ENCODE results near the gene NFATC2. TPM values are rescaled to one million over a fixed set of nuclear protein-coding genes. Genes with fewer than 3 reads are reported as not detected.

The NFATC2 gene
- total and polyA plus RNA-seq, 2 of the 8 experiments (the other 6 are each of a cell fraction or from before 2014, with no cell fraction given): 0.27 to 0.91 TPM

DNA sequence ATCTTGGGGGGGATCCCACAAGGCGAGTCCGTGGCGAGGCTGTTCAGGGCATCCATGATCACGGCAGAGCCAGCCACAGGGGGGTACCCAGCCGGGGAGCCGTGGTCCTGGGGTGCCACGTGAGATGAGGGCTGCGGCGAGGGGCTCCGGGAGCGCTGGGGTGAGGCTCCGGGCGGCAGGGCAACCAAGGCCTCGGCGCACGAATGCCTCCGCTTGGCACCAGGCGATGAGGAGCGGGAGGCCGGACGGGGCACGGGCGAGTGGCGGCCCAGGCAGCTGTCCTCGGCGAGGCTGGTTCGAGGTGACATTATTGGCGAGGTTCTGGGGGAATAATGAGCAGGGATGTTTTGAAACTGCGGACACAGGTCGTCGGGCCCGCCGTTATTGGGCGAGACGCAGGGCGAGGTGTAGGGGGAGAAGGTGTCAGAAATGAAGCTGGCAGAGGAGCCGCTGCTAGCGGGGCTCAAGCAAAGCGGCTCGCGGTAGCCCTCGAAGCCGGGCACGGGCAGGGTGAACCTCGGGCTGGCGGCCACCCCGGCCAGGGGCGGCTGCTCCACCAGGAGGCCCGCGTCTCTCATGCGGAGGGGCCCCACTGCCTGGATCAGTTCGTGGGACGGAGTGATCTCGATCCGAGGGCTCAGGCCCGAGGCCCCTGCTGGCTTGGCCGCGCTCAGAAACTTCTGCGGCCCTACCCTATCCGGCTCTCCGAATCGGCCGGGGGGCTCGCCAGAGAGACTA is 19.1 kb downstream of the NFATC2 start (continued):
- no peak for TF ChIP-seq SIX5 (IDR thresholded peaks at IDR 0.05; ENCODE audit: low read depth, low read length)
- TF ChIP-seq, protein P1, sequence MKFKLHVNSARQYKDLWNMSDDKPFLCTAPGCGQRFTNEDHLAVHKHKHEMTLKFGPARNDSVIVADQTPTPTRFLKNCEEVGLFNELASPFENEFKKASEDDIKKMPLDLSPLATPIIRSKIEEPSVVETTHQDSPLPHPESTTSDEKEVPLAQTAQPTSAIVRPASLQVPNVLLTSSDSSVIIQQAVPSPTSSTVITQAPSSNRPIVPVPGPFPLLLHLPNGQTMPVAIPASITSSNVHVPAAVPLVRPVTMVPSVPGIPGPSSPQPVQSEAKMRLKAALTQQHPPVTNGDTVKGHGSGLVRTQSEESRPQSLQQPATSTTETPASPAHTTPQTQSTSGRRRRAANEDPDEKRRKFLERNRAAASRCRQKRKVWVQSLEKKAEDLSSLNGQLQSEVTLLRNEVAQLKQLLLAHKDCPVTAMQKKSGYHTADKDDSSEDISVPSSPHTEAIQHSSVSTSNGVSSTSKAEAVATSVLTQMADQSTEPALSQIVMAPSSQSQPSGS (IDR thresholded peaks at IDR 0.05; ENCODE audit: low read length): no peak
- no peak for TF ChIP-seq EZH2 (IDR thresholded peaks at IDR 0.05; ENCODE audit: low read depth, low read length, severe bottlenecking)
